ENCODE data around the gene ZMIZ1. TPM values are rescaled to one million over a fixed set of nuclear protein-coding genes. Genes with fewer than 3 reads are reported as not detected.

Gene ZMIZ1
- total RNA-seq, 1 experiment from 2014 or later = 23.5 TPM

GRCh38 chr10:79311581-79312407, 243.0 kb downstream of the ZMIZ1 start:
- TF ChIP-seq CTCF (IDR thresholded peaks at IDR 0.05; ENCODE audit: unreplicated experiment) = no peak
- intact Hi-C loops (cut with micrococcal nuclease; ENCODE audit: unreplicated experiment) = no loop called here
- Mint-ChIP-seq H3K27me3 (ENCODE audit: unreplicated experiment) (no peaks in the 10 kb centered on the region), H3K27ac (ENCODE audit: unreplicated experiment) (no peak overlapping the region), H3K4me1 (ENCODE audit: low read depth, unreplicated experiment) (no peaks in the 10 kb centered on the region), H3K4me3 (ENCODE audit: low read depth, unreplicated experiment) (no peak overlapping the region), H3K9me3 (ENCODE audit: low read depth, unreplicated experiment) (no peaks in the 10 kb centered on the region), H3K36me3 (ENCODE audit: insufficient read depth, unreplicated experiment) (peaks cover 24% of the 10 kb centered on the region)
- DNase-seq = no peak
- CTCF ChIA-PET = no interaction called here
- no TSS peak for BruUV-seq (replicated peaks)

DNA sequence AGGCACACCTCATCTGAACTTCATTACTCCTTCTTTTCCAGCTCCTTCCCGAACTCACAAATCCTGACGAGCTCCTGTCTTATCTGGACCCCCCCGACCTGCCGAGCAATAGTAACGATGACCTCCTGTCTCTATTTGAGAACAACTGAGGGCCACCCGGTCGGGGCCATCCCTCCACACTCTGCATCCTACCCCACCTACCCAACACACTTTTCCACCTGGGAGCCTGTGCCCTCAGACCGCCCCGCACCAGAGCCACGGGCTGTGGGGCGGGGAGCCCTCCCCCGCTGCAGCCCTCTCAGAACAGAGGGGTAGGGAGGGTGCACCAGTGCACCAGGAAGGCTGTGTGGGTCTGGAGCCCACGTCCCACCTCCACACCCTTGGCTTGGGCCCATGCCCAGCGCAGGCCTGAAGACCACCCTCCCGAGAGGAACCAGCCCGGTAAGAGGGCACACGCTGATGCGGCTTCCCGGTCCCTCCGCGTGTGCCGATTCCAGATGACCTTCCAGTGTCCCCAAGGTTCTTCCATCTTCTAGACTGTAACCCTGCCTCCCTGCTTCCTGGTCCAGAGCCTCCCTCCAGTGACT, 243.9 kb downstream of the ZMIZ1 start:
- Mint-ChIP-seq H3K4me1 (ENCODE audit: low read depth, unreplicated experiment) (peaks cover 6% of the 10 kb centered on the region), H3K4me3 (ENCODE audit: low read depth, unreplicated experiment) (no peak overlapping the region), H3K36me3 (ENCODE audit: insufficient read depth, unreplicated experiment) (peaks cover 24% of the 10 kb centered on the region), H3K27ac (ENCODE audit: unreplicated experiment) (no peak overlapping the region), H3K27me3 (ENCODE audit: unreplicated experiment) (no peaks in the 10 kb centered on the region), H3K9me3 (ENCODE audit: low read depth, unreplicated experiment) (no peaks in the 10 kb centered on the region)
- no TSS peak for BruUV-seq (replicated peaks)
- intact Hi-C loops (cut with micrococcal nuclease; ENCODE audit: unreplicated experiment) = no loop called here
- no peak for DNase-seq
- TF ChIP-seq CTCF (IDR thresholded peaks at IDR 0.05; ENCODE audit: unreplicated experiment) = no peak
- CTCF ChIA-PET = no interaction called here

GRCh38 chr10:79313320-79313719, 244.6 kb downstream of the ZMIZ1 start:
- Mint-ChIP-seq H3K4me1 (ENCODE audit: low read depth, unreplicated experiment) (peaks cover 11% of the 10 kb centered on the region), H3K4me3 (ENCODE audit: low read depth, unreplicated experiment) (no peak overlapping the region), H3K27me3 (ENCODE audit: unreplicated experiment) (no peaks in the 10 kb centered on the region), H3K9me3 (ENCODE audit: low read depth, unreplicated experiment) (no peaks in the 10 kb centered on the region), H3K27ac (ENCODE audit: unreplicated experiment) (no peak overlapping the region), H3K36me3 (ENCODE audit: insufficient read depth, unreplicated experiment) (peaks cover 24% of the 10 kb centered on the region)
- no peak for TF ChIP-seq CTCF (IDR thresholded peaks at IDR 0.05; ENCODE audit: unreplicated experiment)
- DNase-seq = no peak
- no TSS peak for BruUV-seq (replicated peaks)
- intact Hi-C loops (cut with micrococcal nuclease; ENCODE audit: unreplicated experiment) = no loop called here
- CTCF ChIA-PET = no interaction called here

GRCh38 chr10:79313911-79314439, 245.2 kb downstream of the ZMIZ1 start:
- Mint-ChIP-seq H3K9me3 (ENCODE audit: low read depth, unreplicated experiment) (peaks cover 2% of the 10 kb centered on the region), H3K27ac (ENCODE audit: unreplicated experiment) (no peak overlapping the region), H3K4me3 (ENCODE audit: low read depth, unreplicated experiment) (no peak overlapping the region), H3K4me1 (ENCODE audit: low read depth, unreplicated experiment) (peaks cover 17% of the 10 kb centered on the region), H3K27me3 (ENCODE audit: unreplicated experiment) (no peaks in the 10 kb centered on the region), H3K36me3 (ENCODE audit: insufficient read depth, unreplicated experiment) (peaks cover 24% of the 10 kb centered on the region)
- CTCF ChIA-PET = no interaction called here
- BruUV-seq (replicated peaks) = no TSS peak
- DNase-seq = no peak
- intact Hi-C loops (cut with micrococcal nuclease; ENCODE audit: unreplicated experiment) = no loop called here
- TF ChIP-seq CTCF (IDR thresholded peaks at IDR 0.05; ENCODE audit: unreplicated experiment) = no peak

Data from Calu3 (cell line).